ENCODE measurements around the gene FGF12.

DNA sequence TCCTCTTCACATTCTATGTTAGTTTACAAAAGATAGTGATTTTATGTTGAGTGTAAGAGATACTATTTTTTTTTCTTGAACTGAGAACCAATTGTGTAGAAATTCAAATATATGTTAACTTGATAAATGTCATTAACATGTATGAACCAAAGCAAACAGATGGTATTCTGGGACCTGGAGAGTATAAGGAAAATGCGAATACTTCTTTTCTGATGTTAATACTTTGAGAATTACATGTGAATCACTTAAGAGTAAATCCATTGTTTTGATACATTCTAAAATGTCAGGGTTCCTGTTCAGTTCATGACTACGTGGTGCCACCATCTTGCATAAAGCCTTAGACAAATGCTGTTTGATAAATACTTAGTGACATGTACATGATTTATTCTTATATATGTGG is 541.3 kb downstream of the FGF12 start:
- no peak for TF ChIP-seq ZNF302 (CRISPR knock-in tag; IDR thresholded peaks at IDR 0.05)
- TF ChIP-seq NR3C1 (IDR thresholded peaks at IDR 0.05) = no peak
- TF ChIP-seq, protein P1, sequence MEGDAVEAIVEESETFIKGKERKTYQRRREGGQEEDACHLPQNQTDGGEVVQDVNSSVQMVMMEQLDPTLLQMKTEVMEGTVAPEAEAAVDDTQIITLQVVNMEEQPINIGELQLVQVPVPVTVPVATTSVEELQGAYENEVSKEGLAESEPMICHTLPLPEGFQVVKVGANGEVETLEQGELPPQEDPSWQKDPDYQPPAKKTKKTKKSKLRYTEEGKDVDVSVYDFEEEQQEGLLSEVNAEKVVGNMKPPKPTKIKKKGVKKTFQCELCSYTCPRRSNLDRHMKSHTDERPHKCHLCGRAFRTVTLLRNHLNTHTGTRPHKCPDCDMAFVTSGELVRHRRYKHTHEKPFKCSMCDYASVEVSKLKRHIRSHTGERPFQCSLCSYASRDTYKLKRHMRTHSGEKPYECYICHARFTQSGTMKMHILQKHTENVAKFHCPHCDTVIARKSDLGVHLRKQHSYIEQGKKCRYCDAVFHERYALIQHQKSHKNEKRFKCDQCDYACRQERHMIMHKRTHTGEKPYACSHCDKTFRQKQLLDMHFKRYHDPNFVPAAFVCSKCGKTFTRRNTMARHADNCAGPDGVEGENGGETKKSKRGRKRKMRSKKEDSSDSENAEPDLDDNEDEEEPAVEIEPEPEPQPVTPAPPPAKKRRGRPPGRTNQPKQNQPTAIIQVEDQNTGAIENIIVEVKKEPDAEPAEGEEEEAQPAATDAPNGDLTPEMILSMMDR (IDR thresholded peaks at IDR 0.05) = no peak
- no peak for TF ChIP-seq POLR2A (IDR thresholded peaks at IDR 0.05; ENCODE audit: low read length)
- no peak for TF ChIP-seq CHD4 (IDR thresholded peaks at IDR 0.05; ENCODE audit: borderline replicate concordance)
- no peak for TF ChIP-seq FOSL2 (IDR thresholded peaks at IDR 0.05)
- TF ChIP-seq FOSL2 (CRISPR knock-in tag; IDR thresholded peaks at IDR 0.05) = no peak

Data from A549 (cell line).